GM12892 (cell line): Measurements from ENCODE around the gene OPTN.

ENCODE experiments used
- POLR2A ChIP-seq: IDR thresholded peaks from 2 replicates; pipeline ENCODE4 v1.6.1; 2011; ENCODE audit warnings: low read depth, low read length, control low read depth
- TAF1 ChIP-seq: IDR thresholded peaks from 2 replicates; pipeline ENCODE4 v1.6.1; 2011; ENCODE audit warnings: low read depth, mild to moderate bottlenecking, control low read depth, low read length, borderline replicate concordance

- TF ChIP-seq POLR2A, result no peak
- TF ChIP-seq TAF1, result no peak
These were observed 87.2 kb downstream of the OPTN start for GRCh38 chr10:13187135-13187534.
